H9 (cell line): ENCODE measurements around the gene ZRANB3. TPM values are rescaled to one million over a fixed set of nuclear protein-coding genes. Genes with fewer than 3 reads are reported as not detected.

Experiments
- DNase-seq: peaks from one replicate; pipeline ENCODE4 v3.0.0-alpha.2; 2017
- H2AFZ ChIP-seq: one replicate; pipeline ENCODE4 v1.6.1; 2013; ENCODE audit warnings: mild to moderate bottlenecking, low read length, control low read depth, moderate library complexity
- H2AK5ac ChIP-seq: 2 replicates; pipeline ENCODE4 v1.6.1; 2013; ENCODE audit warnings: low read length, control low read depth, mixed read lengths; ENCODE audit not compliant: insufficient read length
- H2BK120ac ChIP-seq: one replicate; pipeline ENCODE4 v1.6.1; 2013; ENCODE audit warnings: low read depth, mild to moderate bottlenecking, low read length, control low read depth, inconsistent platforms; ENCODE audit not compliant: poor library complexity, severe bottlenecking
- H2BK12ac ChIP-seq: 2 replicates; pipeline ENCODE4 v1.6.1; 2013; ENCODE audit warnings: low read length, control low read depth, mixed read lengths, low read depth; ENCODE audit not compliant: insufficient read length
- H2BK15ac ChIP-seq: 2 replicates; pipeline ENCODE4 v1.6.1; 2013; ENCODE audit warnings: low read depth, low read length, control low read depth
- H2BK20ac ChIP-seq: one replicate; pipeline ENCODE4 v1.6.1; 2013; ENCODE audit warnings: low read depth, mild to moderate bottlenecking, low read length, control low read depth, inconsistent platforms; ENCODE audit not compliant: poor library complexity, severe bottlenecking
- H2BK5ac ChIP-seq: 2 replicates; pipeline ENCODE4 v1.6.1; 2013; ENCODE audit warnings: low read length, control low read depth, mixed read lengths; ENCODE audit not compliant: insufficient read length
- H3K14ac ChIP-seq: 2 replicates; pipeline ENCODE4 v1.6.1; 2013; ENCODE audit warnings: low read length, control low read depth; ENCODE audit not compliant: insufficient read depth
- H3K18ac ChIP-seq: 2 replicates; pipeline ENCODE4 v1.6.1; 2013; ENCODE audit warnings: low read depth, mild to moderate bottlenecking, mixed read lengths, low read length, control low read depth; ENCODE audit not compliant: insufficient read length
- H3K23ac ChIP-seq: 2 replicates; pipeline ENCODE4 v1.6.1; 2013; ENCODE audit warnings: low read length, control low read depth, mixed read lengths, low read depth; ENCODE audit not compliant: insufficient read length
- H3K23me2 ChIP-seq: 2 replicates; pipeline ENCODE4 v1.6.1; 2013; ENCODE audit warnings: low read depth, mild to moderate bottlenecking, mixed read lengths, low read length, control low read depth; ENCODE audit not compliant: insufficient read length, poor library complexity, severe bottlenecking
- H3K27ac ChIP-seq: 2 replicates; pipeline ENCODE4 v1.5.1; 2013; ENCODE audit warnings: low read length, control low read depth, mixed read lengths, low read depth; ENCODE audit not compliant: insufficient read length
- H3K27me3 ChIP-seq: 2 replicates; pipeline ENCODE4 v1.6.1; 2013; ENCODE audit warnings: low read length, control low read depth, inconsistent platforms; ENCODE audit not compliant: insufficient read depth
- H3K4ac ChIP-seq: 2 replicates; pipeline ENCODE4 v1.6.1; 2013; ENCODE audit warnings: low read depth, mild to moderate bottlenecking, control low read depth, inconsistent platforms, low read length, moderate library complexity
- H3K4me1 ChIP-seq: 2 replicates; pipeline ENCODE4 v1.6.1; 2013; ENCODE audit warnings: low read length, control low read depth, inconsistent platforms; ENCODE audit not compliant: insufficient read depth
- H3K4me2 ChIP-seq: 2 replicates; pipeline ENCODE4 v1.6.1; 2013; ENCODE audit warnings: low read length, control low read depth, mixed read lengths; ENCODE audit not compliant: insufficient read length, insufficient read depth
- H3K56ac ChIP-seq: 2 replicates; pipeline ENCODE4 v1.6.1; 2013; ENCODE audit warnings: low read depth, mild to moderate bottlenecking, mixed read lengths, low read length, control low read depth; ENCODE audit not compliant: insufficient read length
- H3K79me1 ChIP-seq: 2 replicates; pipeline ENCODE4 v1.6.1; 2013; ENCODE audit warnings: low read depth, mild to moderate bottlenecking, moderate library complexity, low read length, control low read depth, inconsistent platforms; ENCODE audit not compliant: insufficient read depth, poor library complexity, severe bottlenecking
- H3K79me2 ChIP-seq: 2 replicates; pipeline ENCODE4 v1.6.1; 2013; ENCODE audit warnings: low read length, control low read depth, inconsistent platforms; ENCODE audit not compliant: insufficient read depth
- H3K9ac ChIP-seq: 2 replicates; pipeline ENCODE4 v1.6.1; 2013; ENCODE audit warnings: low read length, control low read depth, mixed read lengths; ENCODE audit not compliant: insufficient read length; ENCODE audit errors: extremely low read depth
- H3K9me3 ChIP-seq: one replicate; pipeline ENCODE4 v1.6.1; 2013; ENCODE audit warnings: low read depth, low read length, inconsistent platforms; ENCODE audit not compliant: control insufficient read depth
- H3T11ph ChIP-seq: one replicate; pipeline ENCODE4 v1.6.1; 2013; ENCODE audit warnings: mild to moderate bottlenecking, low read length, control low read depth, inconsistent platforms
- H4K20me1 ChIP-seq: one replicate; pipeline ENCODE4 v1.6.1; 2013; ENCODE audit not compliant: control insufficient read depth, insufficient read length, insufficient read depth
- H4K5ac ChIP-seq: 2 replicates; pipeline ENCODE4 v1.6.1; 2013; ENCODE audit warnings: low read depth, mild to moderate bottlenecking, mixed read lengths, low read length, control low read depth; ENCODE audit not compliant: insufficient read length
- H4K8ac ChIP-seq: replicated peaks from 2 replicates; pipeline ENCODE4 v1.6.1; 2013; ENCODE audit warnings: low read length, control low read depth, mixed read lengths, low read depth; ENCODE audit not compliant: insufficient read length
- H4K91ac ChIP-seq: 2 replicates; pipeline ENCODE4 v1.6.1; 2013; ENCODE audit warnings: low read depth, mild to moderate bottlenecking, moderate library complexity, mixed read lengths, low read length, control low read depth; ENCODE audit not compliant: insufficient read length
- H3K27ac Mint-ChIP-seq, 3 experiments: 2 replicates in 2 of 3; 3 replicates in 1 of 3; pipeline ENCODE4 v1.8.0; 2020 to 2021; ENCODE audit warnings: mixed read lengths in 3 of 3, mild to moderate bottlenecking in 1 of 3, moderate library complexity in 1 of 3
- H3K27me3 Mint-ChIP-seq: 2 replicates; pipeline ENCODE4 v1.8.0; 2021; ENCODE audit warnings: low read depth, mild to moderate bottlenecking, moderate library complexity, mixed read lengths
- H3K36me3 Mint-ChIP-seq, 3 experiments: 2 replicates in 2 of 3; 3 replicates in 1 of 3; pipeline ENCODE4 v1.8.0; 2020 to 2021; ENCODE audit warnings: low read depth in 3 of 3, mixed read lengths in 3 of 3; ENCODE audit not compliant: insufficient read depth in 1 of 3
- H3K4me1 Mint-ChIP-seq, 2 experiments: 2 replicates each; pipeline ENCODE4 v1.8.0; 2020; ENCODE audit warnings: mixed read lengths in 2 of 2
- H3K4me3 Mint-ChIP-seq, 2 experiments: 2 replicates in 1 of 2; 3 replicates in 1 of 2; pipeline ENCODE4 v1.8.0; 2020 to 2021; ENCODE audit warnings: mild to moderate bottlenecking in 2 of 2, mixed read lengths in 2 of 2, moderate library complexity in 1 of 2
- H3K9me3 Mint-ChIP-seq, 2 experiments: 2 replicates in 1 of 2; 3 replicates in 1 of 2; pipeline ENCODE4 v1.8.0; 2020; ENCODE audit warnings: mild to moderate bottlenecking in 2 of 2, mixed read lengths in 2 of 2, moderate library complexity in 1 of 2
- CTCF ChIP-seq: fragments of 200-600 bp; sonication (generic); conservative IDR thresholded peaks from 3 replicates; pipeline ENCODE4 v1.8.0; 2021; ENCODE audit warnings: antibody characterized with exemption, mild to moderate bottlenecking
- WGBS: extraction: QIAGEN DNeasy Blood & Tissue Kit; methylation state at CpG from one replicate; pipeline ENCODE4 v1.1.7; 2013; ENCODE audit warnings: missing lambda C conversion rate, low lambda C conversion rate, mixed read lengths; ENCODE audit not compliant: insufficient read length; ENCODE audit errors: extremely low coverage; 5-methylcytosine and 5-hydroxymethylcytosine counted together
- total RNA-seq: library from RNA; stranded (reverse); gene quantifications from 2 replicates; pipeline ENCODE4 v1.2.1, GENCODE V29; 2021

ZRANB3 gene
- total RNA-seq, 1 experiment from 2014 or later: 16.7 TPM

GRCh38 chr2:135531231-135532197, 496 bp upstream of the ZRANB3 start, which contains the start of gene R3HDM1:
Gene R3HDM1, plus strand, starts transcription at chr2:135531484. Its CDS starts 73,362 bp downstream, at chr2:135604846.
- Histone ChIP-seq H3K27me3 (no peaks in the 10 kb centered on the region), H3K56ac (peak within 1 kb of the TSS; percentile 0), H2BK5ac (no peak within 1 kb of the TSS), H3K4me1 (no peaks in the 10 kb centered on the region), H3K9me3 (no peaks in the 10 kb centered on the region), H2BK120ac (no peak within 1 kb of the TSS), H3K27ac (peak within 1 kb of the TSS; percentile 33), H3K18ac (peak within 1 kb of the TSS; percentile 89), H2AK5ac (no peak within 1 kb of the TSS), H2BK12ac (no peak within 1 kb of the TSS), H2BK20ac (no peak within 1 kb of the TSS), H3K4ac (no peak within 1 kb of the TSS), H3T11ph (no peak within 1 kb of the TSS), H3K79me2 (peaks cover 12% of the 10 kb centered on the region; the same call in 1 of the 2 replicates), H2BK15ac (no peak within 1 kb of the TSS), H3K14ac (peak within 1 kb of the TSS; percentile 91; the same call in 1 of the 2 replicates), H4K5ac (no peak within 1 kb of the TSS), H3K23ac (no peak within 1 kb of the TSS), H4K20me1 (no peaks in the 10 kb centered on the region), H4K91ac (no peak within 1 kb of the TSS), H3K79me1 (no peaks in the 10 kb centered on the region), H3K9ac (peak within 1 kb of the TSS; percentile 73), H2AFZ (peak within 1 kb of the TSS; percentile 95), H3K4me2 (peak within 1 kb of the TSS; percentile 53), H4K8ac (no peak within 1 kb of the TSS), H3K23me2 (peaks cover 3% of the 10 kb centered on the region)
- peak; percentile 36; the same call in 2 of the 3 replicates for TF ChIP-seq CTCF
- Mint-ChIP-seq H3K9me3 (peaks cover 6 to 7% of the 10 kb centered on the region in 2 experiments; a peak in 4 of 5 replicates), H3K4me3 (no peak within 1 kb of the TSS), H3K36me3 (peaks cover 26 to 33% (median 32%) of the 10 kb centered on the region in 3 experiments), H3K27ac (peak within 1 kb of the TSS in 2 of 3 experiments; percentile 89 to 92; a peak in 6 of 7 replicates), H3K27me3 (no peaks in the 10 kb centered on the region), H3K4me1 (peaks cover 11 to 23% of the 10 kb centered on the region in 2 experiments)
- no CpG with 5 or more reads among the region's 75 CpGs for WGBS
- peak; percentile 98 for DNase-seq
